Progenitor cell of endocrine pancreas (in vitro differentiated cells): ENCODE results near the gene CASK. TPM values are rescaled to one million over a fixed set of nuclear protein-coding genes. Genes with fewer than 3 reads are reported as not detected.
"Not testable (repeated sequence)": the region's sequence is repeated elsewhere in the genome, so short reads cannot be mapped to it uniquely, and the experiment has no call there.

Experiments used
- DNase-seq: peaks from one replicate; pipeline ENCODE4 v3.0.0; 2021; ENCODE audit warnings: low spot score; ENCODE audit not compliant: unreplicated experiment
- H3K27ac Mint-ChIP-seq: 2 replicates; pipeline ENCODE4 v1.8.0; 2021; ENCODE audit warnings: mild to moderate bottlenecking, moderate library complexity, mixed read lengths
- H3K27me3 Mint-ChIP-seq: 2 replicates; pipeline ENCODE4 v1.8.0; 2021; ENCODE audit warnings: mixed read lengths
- H3K36me3 Mint-ChIP-seq: 2 replicates; pipeline ENCODE4 v1.8.0; 2022; ENCODE audit warnings: mixed read lengths; ENCODE audit not compliant: insufficient read depth
- H3K4me1 Mint-ChIP-seq: 2 replicates; pipeline ENCODE4 v1.8.0; 2021; ENCODE audit warnings: low read depth, mixed read lengths
- H3K4me3 Mint-ChIP-seq: 2 replicates; pipeline ENCODE4 v1.8.0; 2021; ENCODE audit warnings: low read depth, mild to moderate bottlenecking, moderate library complexity, mixed read lengths
- H3K9me3 Mint-ChIP-seq: 2 replicates; pipeline ENCODE4 v1.8.0; 2021; ENCODE audit warnings: low read depth, mixed read lengths
- total RNA-seq: library from RNA; stranded (reverse); gene quantifications from 2 replicates; pipeline ENCODE4 v1.2.1, GENCODE V29; 2021
- TF ChIP-seq, protein P1 (sequence below): fragments of 200-600 bp; sonication (generic); IDR thresholded peaks from one replicate; pipeline ENCODE4 v1.5.0; 2021; ENCODE audit warnings: antibody characterized with exemption, mild to moderate bottlenecking; ENCODE audit not compliant: unreplicated experiment

Gene CASK
- total RNA-seq, 1 donor from 2014 or later, result 68.3 TPM

DNA sequence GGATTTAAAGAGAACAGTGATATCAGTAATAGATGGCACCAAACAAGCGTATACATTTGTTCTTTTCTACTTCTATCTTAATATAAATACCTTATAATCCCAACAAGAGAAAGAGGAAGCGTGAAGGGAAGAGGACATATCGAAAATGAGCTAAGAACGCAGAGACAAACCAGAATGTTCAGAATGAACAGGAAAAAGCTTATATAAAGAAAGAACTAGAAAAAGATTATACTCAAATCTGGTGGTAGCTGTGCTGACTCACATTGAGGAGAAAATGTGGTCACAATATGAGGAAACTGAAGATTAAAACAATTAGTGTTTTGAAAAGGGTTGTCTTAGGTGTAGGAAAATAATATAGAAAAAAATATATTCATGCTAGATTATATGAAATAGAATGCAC lies 236.6 kb downstream of the CASK start:
- Mint-ChIP-seq H3K27me3 (no peaks in the 10 kb centered on the region), H3K4me1 (no peaks in the 10 kb centered on the region), H3K9me3 (peaks cover 9% of the 10 kb centered on the region), H3K4me3 (no peak overlapping the region), H3K27ac (no peak overlapping the region), H3K36me3 (no peaks in the 10 kb centered on the region)
- no peak for DNase-seq
- TF ChIP-seq, protein P1, sequence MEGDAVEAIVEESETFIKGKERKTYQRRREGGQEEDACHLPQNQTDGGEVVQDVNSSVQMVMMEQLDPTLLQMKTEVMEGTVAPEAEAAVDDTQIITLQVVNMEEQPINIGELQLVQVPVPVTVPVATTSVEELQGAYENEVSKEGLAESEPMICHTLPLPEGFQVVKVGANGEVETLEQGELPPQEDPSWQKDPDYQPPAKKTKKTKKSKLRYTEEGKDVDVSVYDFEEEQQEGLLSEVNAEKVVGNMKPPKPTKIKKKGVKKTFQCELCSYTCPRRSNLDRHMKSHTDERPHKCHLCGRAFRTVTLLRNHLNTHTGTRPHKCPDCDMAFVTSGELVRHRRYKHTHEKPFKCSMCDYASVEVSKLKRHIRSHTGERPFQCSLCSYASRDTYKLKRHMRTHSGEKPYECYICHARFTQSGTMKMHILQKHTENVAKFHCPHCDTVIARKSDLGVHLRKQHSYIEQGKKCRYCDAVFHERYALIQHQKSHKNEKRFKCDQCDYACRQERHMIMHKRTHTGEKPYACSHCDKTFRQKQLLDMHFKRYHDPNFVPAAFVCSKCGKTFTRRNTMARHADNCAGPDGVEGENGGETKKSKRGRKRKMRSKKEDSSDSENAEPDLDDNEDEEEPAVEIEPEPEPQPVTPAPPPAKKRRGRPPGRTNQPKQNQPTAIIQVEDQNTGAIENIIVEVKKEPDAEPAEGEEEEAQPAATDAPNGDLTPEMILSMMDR, result no peak

DNA sequence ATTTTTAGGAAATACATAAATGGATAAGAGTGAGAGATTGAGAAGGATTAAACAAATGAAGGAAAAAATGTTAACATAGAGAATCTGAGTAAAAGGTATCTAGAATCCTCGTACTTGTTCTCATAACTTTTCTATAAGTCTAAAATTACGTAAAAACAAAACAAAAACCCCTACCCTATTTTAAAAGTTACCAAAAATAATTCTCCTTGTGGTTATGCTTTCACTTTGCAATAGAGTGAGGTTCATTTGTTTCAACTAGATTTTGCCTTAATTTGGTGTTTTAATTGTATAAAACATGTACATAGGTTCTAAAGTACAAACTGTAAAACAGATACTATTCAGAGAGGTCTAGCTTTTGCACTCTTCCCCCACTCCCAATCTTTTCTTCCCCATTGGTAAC lies 238.4 kb downstream of the CASK start:
- Mint-ChIP-seq H3K9me3 (peaks cover 12% of the 10 kb centered on the region), H3K4me3 (no peak overlapping the region), H3K4me1 (no peaks in the 10 kb centered on the region), H3K27ac (no peak overlapping the region), H3K27me3 (no peaks in the 10 kb centered on the region), H3K36me3 (no peaks in the 10 kb centered on the region)
- TF ChIP-seq, protein P1, result no peak
- no peak for DNase-seq

- TF ChIP-seq, protein P1, result no peak
- Mint-ChIP-seq H3K27me3 (no peaks in the 10 kb centered on the region), H3K9me3 (peaks cover 12% of the 10 kb centered on the region)
Measured at GRCh38 chrX:41684138-41684537, 239.2 kb downstream of the CASK start.

DNA sequence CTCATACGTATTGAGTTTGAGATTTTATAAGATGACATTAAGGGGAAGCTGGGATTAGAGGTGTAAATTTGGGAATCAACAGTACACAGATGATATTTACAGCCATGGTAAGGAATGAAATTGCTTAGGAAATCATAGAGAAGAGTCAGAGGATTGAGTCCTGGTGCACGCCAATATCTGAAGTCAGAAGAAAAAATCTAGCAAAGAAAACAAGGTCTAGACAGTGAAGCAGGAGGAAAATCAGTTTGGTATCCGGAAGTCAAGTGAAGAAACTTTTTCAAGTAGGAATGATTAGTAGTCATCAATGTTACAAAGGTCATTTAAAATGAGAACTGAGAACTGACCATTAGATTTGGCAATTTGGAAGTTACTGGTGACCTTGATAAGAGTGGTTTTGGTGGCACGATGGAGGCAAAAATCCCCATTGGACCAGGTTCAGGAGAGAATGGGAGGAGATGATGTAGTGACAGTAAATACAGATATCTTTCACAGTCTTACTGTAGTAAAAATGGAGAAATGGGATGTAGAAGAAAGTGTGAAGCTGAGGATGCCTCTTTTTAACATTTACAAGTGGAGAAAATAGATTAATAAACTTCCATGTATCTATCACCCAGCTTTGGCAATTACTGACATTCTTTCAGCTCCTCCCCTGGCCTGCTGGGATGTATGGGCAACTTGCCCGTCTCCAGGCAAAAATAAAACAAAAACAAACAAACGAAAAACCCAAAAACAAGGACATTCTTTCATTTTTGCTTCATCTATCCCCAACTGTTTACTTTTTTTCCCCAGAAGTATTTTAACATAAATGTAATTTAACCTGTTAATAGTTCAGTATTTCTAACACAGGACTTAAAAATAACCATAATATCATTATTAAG lies 245.9 kb downstream of the CASK start:
- Mint-ChIP-seq H3K4me3 (no peak overlapping the region), H3K9me3 (peaks cover 23% of the 10 kb centered on the region), H3K27me3 (no peaks in the 10 kb centered on the region), H3K36me3 (peaks cover 5% of the 10 kb centered on the region), H3K27ac (no peak overlapping the region), H3K4me1 (no peaks in the 10 kb centered on the region)
- DNase-seq, result no peak
- TF ChIP-seq, protein P1, result no peak

More at GRCh38 chrX:41684138-41684537, 239.2 kb downstream of the CASK start:
- no peaks in the 10 kb centered on the region for H3K36me3 Mint-ChIP-seq
- H3K27ac Mint-ChIP-seq, result no peak overlapping the region
- no peak for DNase-seq
- H3K4me1 Mint-ChIP-seq, result no peaks in the 10 kb centered on the region
- no peak overlapping the region for H3K4me3 Mint-ChIP-seq

DNA sequence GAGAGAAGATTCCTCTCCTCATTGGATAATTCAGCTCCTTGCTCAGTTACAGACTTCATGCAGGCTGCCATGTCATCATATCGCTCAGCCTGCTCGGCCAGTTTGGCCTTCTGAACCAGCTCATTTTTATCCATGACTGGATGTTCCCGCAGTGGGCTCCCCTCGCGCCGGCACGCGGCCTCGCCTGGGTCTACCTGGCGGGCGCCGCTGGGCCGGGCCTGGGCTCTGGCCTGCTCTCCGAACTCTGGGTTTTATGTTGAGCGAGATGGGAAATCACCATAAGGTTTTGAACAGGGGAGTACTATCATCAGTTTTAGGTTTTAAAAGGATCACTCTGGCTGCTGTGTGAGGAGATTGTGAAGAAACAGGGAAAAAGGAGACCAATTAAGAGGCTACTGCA lies 247.0 kb downstream of the CASK start:
- H3K9me3 Mint-ChIP-seq, result peaks cover 22% of the 10 kb centered on the region
- not testable (repeated sequence) for H3K4me3 Mint-ChIP-seq, H3K27ac Mint-ChIP-seq, H3K27me3 Mint-ChIP-seq, H3K4me1 Mint-ChIP-seq, H3K36me3 Mint-ChIP-seq, DNase-seq

DNA sequence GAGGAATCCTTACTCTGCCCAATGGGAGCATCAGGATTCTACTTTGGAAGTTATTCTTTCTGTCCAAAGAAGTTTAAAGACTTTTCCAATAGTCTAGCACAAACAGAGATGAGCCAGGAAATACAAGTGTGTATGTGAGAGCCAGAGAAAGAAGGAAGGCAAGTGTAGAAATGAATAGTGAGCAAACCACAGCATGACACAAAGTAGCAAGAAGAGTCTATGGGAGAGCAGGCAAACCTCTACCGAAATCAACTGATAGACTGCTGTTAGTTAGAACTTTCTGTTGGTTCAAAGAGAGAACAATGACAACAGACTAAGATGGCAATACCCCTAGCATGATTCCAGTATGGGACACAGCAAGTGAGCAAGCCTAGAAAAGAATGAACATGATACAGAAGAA lies 250.7 kb downstream of the CASK start:
- TF ChIP-seq, protein P1, result no peak
- H3K4me3 Mint-ChIP-seq, result no peak overlapping the region
- no peaks in the 10 kb centered on the region for H3K27me3 Mint-ChIP-seq
- peaks cover 20% of the 10 kb centered on the region for H3K9me3 Mint-ChIP-seq
- no peak for DNase-seq
- no peak overlapping the region for H3K27ac Mint-ChIP-seq
- H3K4me1 Mint-ChIP-seq, result no peaks in the 10 kb centered on the region
- H3K36me3 Mint-ChIP-seq, result peaks cover 9% of the 10 kb centered on the region
